PC-3 (cell line): ENCODE results near the gene MAPKAPK3. TPM values are rescaled to one million over a fixed set of nuclear protein-coding genes. Genes with fewer than 3 reads are reported as not detected.
A peak's percentile ranks its signal among the peaks of the same experiment; 100 is the strongest.

ENCODE experiments used
- ATAC-seq: fragments of 200-7000 bp; cut with Tn5 transposase; 2 replicates; pipeline ENCODE4 v1.9.1; 2020; ENCODE audit warnings: mild to moderate bottlenecking, moderate library complexity
- Bru-seq: library from RNA; stranded (reverse); fragments of 400-500 nt; gene quantifications from one replicate; lab custom pipeline; 2021; lab: Mats Ljungman, UMichigan
- BruChase-seq, 2 experiments: library from RNA; stranded (reverse); fragments of 400-500 nt; gene quantifications; one replicate each; lab custom pipeline; 2021; lab: Mats Ljungman, UMichigan
- BruUV-seq: library from RNA; stranded (reverse); fragments of 400-500 nt; replicated peaks from 2 replicates; lab custom pipeline; 2021; lab: Mats Ljungman, UMichigan
- CTCF ChIA-PET: fragments of 300-600 bp; sonication (Branson Sonifier 250); formaldehyde crosslinking; loops from one replicate; lab custom pipeline; 2022; ENCODE audit warnings: antibody characterized with exemption; lab: Charles Lee
- POLR2A ChIA-PET: fragments of 300-600 bp; sonication (Branson Sonifier 250); formaldehyde crosslinking; loops from one replicate; lab custom pipeline; 2022; ENCODE audit warnings: antibody characterized with exemption; ENCODE audit not compliant: unreplicated experiment; lab: Charles Lee
- DNase-seq: peaks from one replicate; pipeline ENCODE4 v3.0.0-alpha.2; 2015
- H2AFZ ChIP-seq: fragments of 300-600 bp; sonication (generic); 2 replicates; pipeline ENCODE4 v1.6.0; 2016; ENCODE audit warnings: antibody characterized with exemption, low read length
- H3F3A ChIP-seq: fragments of 300-600 bp; sonication (generic); one replicate; pipeline ENCODE4 v1.6.0; 2017; ENCODE audit warnings: antibody characterized with exemption, low read length, control low read depth, mild to moderate bottlenecking; ENCODE audit not compliant: unreplicated experiment
- H3K27ac ChIP-seq: fragments of 300-600 bp; sonication (generic); 2 replicates; pipeline ENCODE4 v1.5.1; 2016; ENCODE audit warnings: mild to moderate bottlenecking, low read length
- H3K27me3 ChIP-seq: fragments of 300-600 bp; sonication (generic); 2 replicates; pipeline ENCODE4 v1.6.1; 2016; ENCODE audit warnings: low read length, mixed read lengths
- H3K36me3 ChIP-seq: fragments of 300-600 bp; sonication (generic); 2 replicates; pipeline ENCODE4 v1.6.1; 2016; ENCODE audit warnings: low read depth, mixed run types, low read length, mixed read lengths
- H3K4me1 ChIP-seq: fragments of 300-600 bp; sonication (generic); 2 replicates; pipeline ENCODE4 v1.5.1; 2016; ENCODE audit warnings: low read length; ENCODE audit not compliant: insufficient read depth
- H3K4me2 ChIP-seq: fragments of 300-600 bp; sonication (generic); 2 replicates; pipeline ENCODE4 v1.6.0; 2016; ENCODE audit warnings: low read length
- H3K4me3 ChIP-seq: fragments of 300-600 bp; sonication (generic); 2 replicates; pipeline ENCODE4 v1.5.1; 2016; ENCODE audit warnings: mild to moderate bottlenecking, low read length, mixed read lengths
- H3K79me2 ChIP-seq: fragments of 300-600 bp; sonication (generic); 2 replicates; pipeline ENCODE4 v1.6.1; 2017; ENCODE audit warnings: low read length, mixed read lengths
- H3K9ac ChIP-seq: fragments of 300-600 bp; sonication (generic); 2 replicates; pipeline ENCODE4 v1.6.0; 2016; ENCODE audit warnings: mild to moderate bottlenecking, low read length
- H3K9me2 ChIP-seq: fragments of 300-600 bp; sonication (generic); replicated peaks from 2 replicates; pipeline ENCODE4 v1.6.1; 2016; ENCODE audit warnings: mixed run types, low read length, mixed read lengths
- H3K9me3 ChIP-seq: fragments of 300-600 bp; sonication (generic); 2 replicates; pipeline ENCODE4 v1.6.1; 2016; ENCODE audit warnings: low read length, mixed read lengths
- H4K20me1 ChIP-seq: fragments of 300-600 bp; sonication (generic); 2 replicates; pipeline ENCODE4 v1.6.1; 2016; ENCODE audit warnings: low read length, mixed read lengths
- EZH2 ChIP-seq: fragments of 300-600 bp; sonication (generic); IDR thresholded peaks from one replicate; pipeline ENCODE4 v1.6.1; 2017; ENCODE audit warnings: antibody characterized with exemption, mild to moderate bottlenecking, low read length; ENCODE audit not compliant: unreplicated experiment
- EZH2phosphoT487 ChIP-seq: fragments of 300-600 bp; sonication (generic); IDR thresholded peaks from 2 replicates; pipeline ENCODE4 v1.6.1; 2018; ENCODE audit warnings: mild to moderate bottlenecking, antibody characterized with exemption, low read length, borderline replicate concordance
- intact Hi-C: fragments of 100-400 bp; cut with micrococcal nuclease; formaldehyde crosslinking; loops from 2 replicates; pipeline ENCODE4 v1.9.0; 2023
- long read RNA-seq: library from polyadenylated mRNA; unstranded; transcript quantifications from one replicate; pipeline ENCODE4 v2.0.0, GENCODE V29; 2021; ENCODE audit not compliant: unreplicated experiment
- total RNA-seq: library from RNA; depleted of rRNA; stranded (reverse); fragments of >200 nt; gene quantifications from 2 replicates; pipeline ENCODE4 v1.2.3, GENCODE V29; 2014; rRNA removed
- TF ChIP-seq, protein P1 (sequence below): fragments of 300-600 bp; sonication (generic); conservative IDR thresholded peaks from 2 replicates; pipeline ENCODE4 v1.5.1; 2017; ENCODE audit warnings: antibody characterized with exemption, low read depth, mild to moderate bottlenecking, low read length

Gene MAPKAPK3
- 142 and 174 TPM in 2 replicates for total RNA-seq
- Bru-seq, nascent RNA = percentile 86 among the genes with signal in this experiment
- percentile 83 among the genes with signal in this experiment for BruChase-seq, experiment 1, labeled RNA remaining after a 6-hour chase
- percentile 81 among the genes with signal in this experiment for BruChase-seq, experiment 2, labeled RNA remaining after a 2-hour chase
- long read RNA-seq, transcript MAPKAPK3-201 (11 exons, 2,500 nt) = major isoform, 114 of 257 reads
- long read RNA-seq, transcript MAPKAPK3-208 (11 exons, 2,563 nt) = minor isoform, 53 of 257 reads
- long read RNA-seq, partial matches to known transcripts = 58 of 257 reads
- long read RNA-seq, other reads (novel, unspliced or antisense) = 32 of 257 reads

DNA sequence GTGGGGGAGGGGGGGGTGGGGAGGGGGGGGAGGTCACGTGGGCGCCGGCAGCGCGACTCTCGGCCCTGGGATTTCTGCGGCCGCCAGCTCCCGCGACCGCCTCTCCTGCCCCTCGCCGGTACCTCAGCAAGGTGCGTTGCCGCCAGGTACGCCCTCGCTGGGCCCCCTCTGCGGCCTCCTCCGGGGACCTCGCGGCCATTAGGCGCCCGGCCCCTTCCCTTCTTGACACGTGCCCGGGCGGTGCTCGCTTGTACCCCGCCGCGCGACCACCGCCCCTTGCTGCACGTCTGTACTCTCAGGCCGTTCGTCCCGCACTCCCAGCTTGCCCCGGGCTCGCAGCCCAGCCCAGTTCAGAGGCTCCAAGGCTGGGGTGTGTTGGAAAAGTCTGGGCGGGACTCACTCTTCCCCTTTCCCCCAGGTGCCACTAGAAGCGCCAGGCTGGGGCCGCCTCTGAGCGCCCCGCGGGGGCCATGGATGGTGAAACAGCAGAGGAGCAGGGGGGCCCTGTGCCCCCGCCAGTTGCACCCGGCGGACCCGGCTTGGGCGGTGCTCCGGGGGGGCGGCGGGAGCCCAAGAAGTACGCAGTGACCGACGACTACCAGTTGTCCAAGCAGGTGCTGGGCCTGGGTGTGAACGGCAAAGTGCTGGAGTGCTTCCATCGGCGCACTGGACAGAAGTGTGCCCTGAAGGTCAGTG, at the start of gene MAPKAPK3:
TSS of gene MAPKAPK3 (plus strand) at position 56 of the 696 bp plus-strand sequence. CDS start at position 471, 415 bp downstream.
- Histone ChIP-seq H3K9me3 (no peaks in the 10 kb centered on the region), H3K4me2 (peak within 1 kb of the TSS; percentile 97), H3K4me1 (peaks cover 54% of the 10 kb centered on the region), H3K9me2 (no peaks in the 10 kb centered on the region), H4K20me1 (no peaks in the 10 kb centered on the region), H3K4me3 (peak within 1 kb of the TSS; percentile 78), H3F3A (peaks cover 4% of the 10 kb centered on the region), H2AFZ (peak within 1 kb of the TSS; percentile 99), H3K79me2 (peaks cover 51% of the 10 kb centered on the region), H3K27me3 (no peaks in the 10 kb centered on the region), H3K27ac (peak within 1 kb of the TSS; percentile 77), H3K36me3 (peaks cover 7% of the 10 kb centered on the region; the same call in 1 of the 2 replicates), H3K9ac (peak within 1 kb of the TSS; percentile 94)
- intact Hi-C loops = loop anchor here (5.0 kb wide), 1 partner anchor 55 kb away; the partner anchor contains the start of gene DOCK3
- ChIA-PET CTCF (interaction anchor here (1.1 to 1.7 kb wide), 6 partner anchors 10 to 755 kb away, joined by 3 to 40 read pairs (median 8); partner anchors contain the start of gene DOCK3), POLR2A (interaction anchor here (0.5 to 0.6 kb wide), 2 partner anchors 266 to 768 kb away, joined by 3 to 6 read pairs; partner anchors contain the start of genes CYB561D2, MANF and NPRL2)
- BruUV-seq = no TSS peak
- ATAC-seq (peak; percentile 13), DNase-seq (peak; percentile 30)
- TF ChIP-seq EZH2phosphoT487 (no peak), EZH2 (no peak)
- TF ChIP-seq, protein P1, sequence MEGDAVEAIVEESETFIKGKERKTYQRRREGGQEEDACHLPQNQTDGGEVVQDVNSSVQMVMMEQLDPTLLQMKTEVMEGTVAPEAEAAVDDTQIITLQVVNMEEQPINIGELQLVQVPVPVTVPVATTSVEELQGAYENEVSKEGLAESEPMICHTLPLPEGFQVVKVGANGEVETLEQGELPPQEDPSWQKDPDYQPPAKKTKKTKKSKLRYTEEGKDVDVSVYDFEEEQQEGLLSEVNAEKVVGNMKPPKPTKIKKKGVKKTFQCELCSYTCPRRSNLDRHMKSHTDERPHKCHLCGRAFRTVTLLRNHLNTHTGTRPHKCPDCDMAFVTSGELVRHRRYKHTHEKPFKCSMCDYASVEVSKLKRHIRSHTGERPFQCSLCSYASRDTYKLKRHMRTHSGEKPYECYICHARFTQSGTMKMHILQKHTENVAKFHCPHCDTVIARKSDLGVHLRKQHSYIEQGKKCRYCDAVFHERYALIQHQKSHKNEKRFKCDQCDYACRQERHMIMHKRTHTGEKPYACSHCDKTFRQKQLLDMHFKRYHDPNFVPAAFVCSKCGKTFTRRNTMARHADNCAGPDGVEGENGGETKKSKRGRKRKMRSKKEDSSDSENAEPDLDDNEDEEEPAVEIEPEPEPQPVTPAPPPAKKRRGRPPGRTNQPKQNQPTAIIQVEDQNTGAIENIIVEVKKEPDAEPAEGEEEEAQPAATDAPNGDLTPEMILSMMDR = 0 out of 2 replicates have a peak, but pooled peaks have one; percentile 11

DNA sequence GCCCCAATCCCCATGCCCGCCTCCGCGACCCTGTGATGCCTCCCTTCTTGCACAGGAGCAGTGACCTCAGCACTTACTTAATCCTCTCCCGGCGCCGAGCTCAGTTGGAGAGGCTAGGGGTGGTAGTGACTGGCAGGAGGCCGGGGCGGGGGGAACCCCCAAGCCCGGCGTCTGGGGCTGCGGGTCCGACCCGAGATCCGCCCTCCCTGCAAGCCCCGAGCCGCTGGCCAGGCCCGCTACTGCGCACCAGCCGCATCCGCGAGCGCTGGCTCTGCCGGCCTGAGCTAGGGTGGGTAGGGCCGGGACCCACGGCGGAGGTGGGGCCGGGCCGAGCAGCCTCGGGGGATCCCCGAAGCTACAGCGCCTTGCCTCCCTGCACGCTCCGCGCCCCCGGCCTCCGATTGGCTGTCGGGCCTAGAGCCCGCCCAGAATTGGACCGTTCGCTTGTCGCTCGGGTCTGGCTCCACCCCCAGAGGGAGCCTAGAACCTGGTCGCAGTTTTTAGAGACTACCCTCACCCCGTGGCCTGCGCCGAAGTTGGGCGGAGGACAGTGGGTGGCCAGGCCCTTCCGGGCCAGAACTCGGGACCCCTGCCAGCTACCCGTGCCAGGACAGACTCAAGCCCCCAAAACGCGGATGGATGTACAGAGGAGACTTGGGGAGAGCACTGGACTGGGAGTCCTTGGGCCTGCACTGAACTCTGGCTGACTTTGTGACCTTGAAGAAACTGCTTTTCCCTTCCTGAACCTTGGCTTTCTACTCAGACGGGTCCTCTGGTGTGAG, 49.4 kb upstream of the MAPKAPK3 start, which contains the start of gene C3orf18:
TSS of gene C3orf18 (minus strand) at position 362 of the 782 bp plus-strand sequence. CDS start 2,048 bp downstream, outside the sequence.
- Histone ChIP-seq H3K9ac (peak within 1 kb of the TSS; percentile 89), H3K4me2 (peak within 1 kb of the TSS; percentile 88), H2AFZ (peak within 1 kb of the TSS; percentile 95), H3K27ac (no peak within 1 kb of the TSS), H3K9me3 (no peaks in the 10 kb centered on the region), H4K20me1 (no peaks in the 10 kb centered on the region), H3K4me3 (peak within 1 kb of the TSS; percentile 79), H3K27me3 (no peaks in the 10 kb centered on the region), H3F3A (peaks cover 4% of the 10 kb centered on the region), H3K79me2 (peaks cover 11% of the 10 kb centered on the region), H3K4me1 (peaks cover 28% of the 10 kb centered on the region), H3K36me3 (no peaks in the 10 kb centered on the region), H3K9me2 (no peaks in the 10 kb centered on the region)
- no TSS peak for BruUV-seq
- DNase-seq = peak; percentile 89
- intact Hi-C loops = no loop called here
- TF ChIP-seq, protein P1 = no peak
- TF ChIP-seq EZH2phosphoT487 = no peak
- no peak for TF ChIP-seq EZH2
- ChIA-PET POLR2A (interaction anchor here (0.6 to 0.7 kb wide), 3 partner anchors 44 to 252 kb away, joined by 3 to 10 read pairs (median 5); no protein-coding TSS in a partner anchor), CTCF (interaction anchor here (0.6 kb wide), 1 partner anchor 369 kb away, joined by 5 read pairs; no protein-coding TSS in a partner anchor)
- peak; percentile 77 for ATAC-seq
